Panc1 (cell line): ENCODE results near the gene CD44. TPM values are rescaled to one million over a fixed set of nuclear protein-coding genes. Genes with fewer than 3 reads are reported as not detected.

ENCODE experiments used
- ATAC-seq: fragments of 200-7000 bp; cut with Tn5 transposase; 2 replicates; pipeline ENCODE4 v1.9.1; 2020; ENCODE audit warnings: mild to moderate bottlenecking, moderate library complexity
- BruUV-seq: library from RNA; stranded (reverse); fragments of 400-500 nt; replicated peaks from 2 replicates; lab custom pipeline; 2021; lab: Mats Ljungman, UMichigan
- CTCF ChIA-PET: fragments of 300-600 bp; sonication (Branson Sonifier 250); formaldehyde crosslinking; loops from one replicate; lab custom pipeline; 2022; ENCODE audit warnings: antibody characterized with exemption; lab: Charles Lee
- POLR2A ChIA-PET: fragments of 300-600 bp; sonication (Branson Sonifier 250); formaldehyde crosslinking; loops from one replicate; lab custom pipeline; 2022; ENCODE audit warnings: antibody characterized with exemption; lab: Charles Lee
- DNase-seq: peaks from one replicate; pipeline ENCODE4 v3.0.0-alpha.2; 2010; ENCODE audit warnings: low read depth, low spot score
- H3K27ac ChIP-seq: 2 replicates; pipeline ENCODE4 v1.5.1; 2011; ENCODE audit warnings: mild to moderate bottlenecking, low read length, inconsistent platforms
- H3K27me3 ChIP-seq: fragments of 200-500 bp; sonication (Bioruptor generic); 2 replicates; pipeline ENCODE4 v1.6.0; 2014; ENCODE audit warnings: low read length, inconsistent platforms; ENCODE audit not compliant: control insufficient read depth, insufficient read depth
- H3K36me3 ChIP-seq: fragments of 200-500 bp; sonication (Bioruptor generic); 2 replicates; pipeline ENCODE4 v1.5.1; 2014; ENCODE audit warnings: inconsistent platforms, mild to moderate bottlenecking, low read length, moderate library complexity; ENCODE audit not compliant: control insufficient read depth, insufficient read depth
- H3K4me1 ChIP-seq: 2 replicates; pipeline ENCODE4 v1.5.1; 2011; ENCODE audit warnings: inconsistent platforms, mild to moderate bottlenecking, low read length, moderate library complexity; ENCODE audit not compliant: control insufficient read depth, insufficient read depth
- H3K4me3 ChIP-seq, 2 experiments: 2 replicates each; pipeline ENCODE4 v1.5.1; 2011 to 2012; ENCODE audit warnings: low read depth in 2 of 2, low read length in 2 of 2, mild to moderate bottlenecking in 2 of 2, inconsistent platforms in 1 of 2, moderate library complexity in 1 of 2
- H3K9me3 ChIP-seq: fragments of 200-500 bp; sonication (Bioruptor generic); 2 replicates; pipeline ENCODE4 v1.5.1; 2014; ENCODE audit warnings: low read depth, mild to moderate bottlenecking, inconsistent platforms, low read length, moderate library complexity; ENCODE audit not compliant: control insufficient read depth, insufficient read depth
- POLR2AphosphoS5 ChIP-seq: IDR thresholded peaks from 2 replicates; pipeline ENCODE4 v1.6.1; 2012; ENCODE audit warnings: mild to moderate bottlenecking, low read depth, low read length, moderate library complexity
- SIN3A ChIP-seq: IDR thresholded peaks from 2 replicates; pipeline ENCODE4 v1.6.1; 2012; ENCODE audit warnings: low read depth, mild to moderate bottlenecking, low read length, moderate library complexity, borderline replicate concordance; ENCODE audit not compliant: insufficient read depth
- TCF7L2 ChIP-seq: IDR thresholded peaks from 2 replicates; pipeline ENCODE4 v1.6.1; 2011; ENCODE audit warnings: mild to moderate bottlenecking, low read depth, low read length, inconsistent platforms
- in situ Hi-C: cut with HindIII; loops from 2 replicates; pipeline ENCODE4 v1.10.0; 2016; ENCODE audit warnings: low sequenced_read_pairs, low pct_unique_long_range_greater_than_20kb
- intact Hi-C: fragments of 100-400 bp; cut with micrococcal nuclease; formaldehyde crosslinking; loops from one replicate; pipeline ENCODE4 v1.10.0; 2022; ENCODE audit not compliant: unreplicated experiment
- total RNA-seq: library from RNA; stranded (reverse); gene quantifications from one replicate; pipeline ENCODE4 v1.2.1, GENCODE V29; 2021; ENCODE audit not compliant: unreplicated experiment
- TF ChIP-seq, protein P1 (sequence below), 2 experiments: IDR thresholded peaks; 2 replicates each; pipeline ENCODE4 v1.6.1; 2011 to 2012; ENCODE audit warnings: low read depth in 2 of 2, control low read depth in 1 of 2, low read length in 1 of 2, mild to moderate bottlenecking in 1 of 2, moderate library complexity in 1 of 2; ENCODE audit not compliant: insufficient read depth in 1 of 2
- TF ChIP-seq, protein P2 (sequence below): fragments of 450-650 bp; IDR thresholded peaks from 2 replicates; pipeline ENCODE4 v1.5.1; 2017; ENCODE audit warnings: mild to moderate bottlenecking

The CD44 gene
- total RNA-seq, 1 experiment from 2014 or later = 1,819 TPM

GRCh38 chr11:35160246-35160824 is 21.4 kb downstream of the CD44 start:
- no TSS peak for BruUV-seq
- in situ Hi-C loops = no loop called here
- TF ChIP-seq SIN3A = no peak
- TF ChIP-seq, protein P1, sequence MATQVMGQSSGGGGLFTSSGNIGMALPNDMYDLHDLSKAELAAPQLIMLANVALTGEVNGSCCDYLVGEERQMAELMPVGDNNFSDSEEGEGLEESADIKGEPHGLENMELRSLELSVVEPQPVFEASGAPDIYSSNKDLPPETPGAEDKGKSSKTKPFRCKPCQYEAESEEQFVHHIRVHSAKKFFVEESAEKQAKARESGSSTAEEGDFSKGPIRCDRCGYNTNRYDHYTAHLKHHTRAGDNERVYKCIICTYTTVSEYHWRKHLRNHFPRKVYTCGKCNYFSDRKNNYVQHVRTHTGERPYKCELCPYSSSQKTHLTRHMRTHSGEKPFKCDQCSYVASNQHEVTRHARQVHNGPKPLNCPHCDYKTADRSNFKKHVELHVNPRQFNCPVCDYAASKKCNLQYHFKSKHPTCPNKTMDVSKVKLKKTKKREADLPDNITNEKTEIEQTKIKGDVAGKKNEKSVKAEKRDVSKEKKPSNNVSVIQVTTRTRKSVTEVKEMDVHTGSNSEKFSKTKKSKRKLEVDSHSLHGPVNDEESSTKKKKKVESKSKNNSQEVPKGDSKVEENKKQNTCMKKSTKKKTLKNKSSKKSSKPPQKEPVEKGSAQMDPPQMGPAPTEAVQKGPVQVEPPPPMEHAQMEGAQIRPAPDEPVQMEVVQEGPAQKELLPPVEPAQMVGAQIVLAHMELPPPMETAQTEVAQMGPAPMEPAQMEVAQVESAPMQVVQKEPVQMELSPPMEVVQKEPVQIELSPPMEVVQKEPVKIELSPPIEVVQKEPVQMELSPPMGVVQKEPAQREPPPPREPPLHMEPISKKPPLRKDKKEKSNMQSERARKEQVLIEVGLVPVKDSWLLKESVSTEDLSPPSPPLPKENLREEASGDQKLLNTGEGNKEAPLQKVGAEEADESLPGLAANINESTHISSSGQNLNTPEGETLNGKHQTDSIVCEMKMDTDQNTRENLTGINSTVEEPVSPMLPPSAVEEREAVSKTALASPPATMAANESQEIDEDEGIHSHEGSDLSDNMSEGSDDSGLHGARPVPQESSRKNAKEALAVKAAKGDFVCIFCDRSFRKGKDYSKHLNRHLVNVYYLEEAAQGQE (IDR thresholded peaks at IDR 0.05; ENCODE audit: insufficient read depth in 1 of 2, low read depth in 2 of 2, low read length in 1 of 2) = no peak
- TF ChIP-seq TCF7L2 = no peak; the same call in 1 of the 2 replicates
- TF ChIP-seq POLR2AphosphoS5 = no peak; the same call in 1 of the 2 replicates
- TF ChIP-seq, protein P2, sequence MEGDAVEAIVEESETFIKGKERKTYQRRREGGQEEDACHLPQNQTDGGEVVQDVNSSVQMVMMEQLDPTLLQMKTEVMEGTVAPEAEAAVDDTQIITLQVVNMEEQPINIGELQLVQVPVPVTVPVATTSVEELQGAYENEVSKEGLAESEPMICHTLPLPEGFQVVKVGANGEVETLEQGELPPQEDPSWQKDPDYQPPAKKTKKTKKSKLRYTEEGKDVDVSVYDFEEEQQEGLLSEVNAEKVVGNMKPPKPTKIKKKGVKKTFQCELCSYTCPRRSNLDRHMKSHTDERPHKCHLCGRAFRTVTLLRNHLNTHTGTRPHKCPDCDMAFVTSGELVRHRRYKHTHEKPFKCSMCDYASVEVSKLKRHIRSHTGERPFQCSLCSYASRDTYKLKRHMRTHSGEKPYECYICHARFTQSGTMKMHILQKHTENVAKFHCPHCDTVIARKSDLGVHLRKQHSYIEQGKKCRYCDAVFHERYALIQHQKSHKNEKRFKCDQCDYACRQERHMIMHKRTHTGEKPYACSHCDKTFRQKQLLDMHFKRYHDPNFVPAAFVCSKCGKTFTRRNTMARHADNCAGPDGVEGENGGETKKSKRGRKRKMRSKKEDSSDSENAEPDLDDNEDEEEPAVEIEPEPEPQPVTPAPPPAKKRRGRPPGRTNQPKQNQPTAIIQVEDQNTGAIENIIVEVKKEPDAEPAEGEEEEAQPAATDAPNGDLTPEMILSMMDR = no peak
- Histone ChIP-seq H3K27me3 (no peaks in the 10 kb centered on the region), H3K36me3 (peaks cover 12% of the 10 kb centered on the region; the same call in 1 of the 2 replicates), H3K4me1 (peaks cover 100% of the 10 kb centered on the region), H3K9me3 (no peaks in the 10 kb centered on the region), H3K4me3 (no peak overlapping the region; a peak in 1 of 4 replicates), H3K27ac (peak overlapping the region; percentile 99)
- DNase-seq = no peak
- ChIA-PET POLR2A (no interaction called here), CTCF (interaction anchor here (0.6 kb wide), 1 partner anchor 15 kb away, joined by 3 read pairs; no protein-coding TSS in a partner anchor)
- intact Hi-C loops = no loop called here
- ATAC-seq = no peak

GRCh38 chr11:35160902-35161597 is 22.1 kb downstream of the CD44 start:
- intact Hi-C loops = no loop called here
- Histone ChIP-seq H3K36me3 (peaks cover 12% of the 10 kb centered on the region; the same call in 1 of the 2 replicates), H3K27me3 (no peaks in the 10 kb centered on the region), H3K4me3 (no peak overlapping the region), H3K27ac (peak overlapping the region; percentile 99), H3K9me3 (no peaks in the 10 kb centered on the region), H3K4me1 (peaks cover 100% of the 10 kb centered on the region)
- TF ChIP-seq POLR2AphosphoS5 = peak; percentile 47
- TF ChIP-seq, protein P1 (IDR thresholded peaks at IDR 0.05; ENCODE audit: insufficient read depth in 1 of 2, low read depth in 2 of 2, low read length in 1 of 2) = no peak
- in situ Hi-C loops = no loop called here
- ChIA-PET CTCF (no interaction called here), POLR2A (no interaction called here)
- no peak for ATAC-seq
- no peak for DNase-seq
- TSS peak; percentile 3 for BruUV-seq
